ENCODE results near the gene IFITM1. TPM values are rescaled to one million over a fixed set of nuclear protein-coding genes. Genes with fewer than 3 reads are reported as not detected.

IFITM1 gene
- total RNA-seq, 1 experiment from 2014 or later: 216 TPM

Small RNAs within 50 kb of the gene (small RNA-seq; reads per million reads assigned to genes)
- gene AC136475.6: not detected

Other genes starting within 250 kb of the IFITM1 start
- gene SCGB1C1, start 121.0 kb upstream of the IFITM1 start, total RNA-seq (2014; rRNA removed; shearing (Covaris generic); ENCODE audit: low replicate concordance): not detected in 2 replicates
- 16.8 TPM in 2 replicates for gene BET1L, start 106.6 kb upstream of the IFITM1 start, total RNA-seq (2014; rRNA removed; shearing (Covaris generic); ENCODE audit: low replicate concordance)
- gene RIC8A, start 106.3 kb upstream of the IFITM1 start, total RNA-seq (2014; rRNA removed; shearing (Covaris generic); ENCODE audit: low replicate concordance): 56.2 and 86.1 TPM in 2 replicates
- 13.6 and 17.2 TPM in 2 replicates for gene SIRT3, start 77.7 kb upstream of the IFITM1 start, total RNA-seq (2014; rRNA removed; shearing (Covaris generic); ENCODE audit: low replicate concordance)
- 86.7 and 92.7 TPM in 2 replicates for gene PSMD13, start 77.1 kb upstream of the IFITM1 start, total RNA-seq (2014; rRNA removed; shearing (Covaris generic); ENCODE audit: low replicate concordance)
- gene NLRP6, start 35.6 kb upstream of the IFITM1 start, total RNA-seq (2014; rRNA removed; shearing (Covaris generic); ENCODE audit: low replicate concordance): 0.11 TPM in 1 of 2 replicates, not detected in the other
- 17.0 and 24.2 TPM in 2 replicates for gene PGGHG, start 24.9 kb upstream of the IFITM1 start, total RNA-seq (2014; rRNA removed; shearing (Covaris generic); ENCODE audit: low replicate concordance)
- not detected in 2 replicates for gene IFITM5, start 14.5 kb upstream of the IFITM1 start, total RNA-seq (2014; rRNA removed; shearing (Covaris generic); ENCODE audit: low replicate concordance)
- 18.5 and 19.4 TPM in 2 replicates for gene IFITM2, start 6.2 kb upstream of the IFITM1 start, total RNA-seq (2014; rRNA removed; shearing (Covaris generic); ENCODE audit: low replicate concordance)
- gene IFITM3, start 6.8 kb downstream of the IFITM1 start, total RNA-seq (2014; rRNA removed; shearing (Covaris generic); ENCODE audit: low replicate concordance): 1.7 TPM in 1 of 2 replicates, not detected in the other
- gene B4GALNT4, start 55.5 kb downstream of the IFITM1 start, total RNA-seq (2014; rRNA removed; shearing (Covaris generic); ENCODE audit: low replicate concordance): not detected in 2 replicates
- gene PKP3, start 80.2 kb downstream of the IFITM1 start, total RNA-seq (2014; rRNA removed; shearing (Covaris generic); ENCODE audit: low replicate concordance): 0.76 TPM in 1 of 2 replicates, not detected in the other
- 28.9 and 34.6 TPM in 2 replicates for gene SIGIRR, start 101.0 kb downstream of the IFITM1 start, total RNA-seq (2014; rRNA removed; shearing (Covaris generic); ENCODE audit: low replicate concordance)
- 1.4 and 2.2 TPM in 2 replicates for gene ANO9, start 128.0 kb downstream of the IFITM1 start, total RNA-seq (2014; rRNA removed; shearing (Covaris generic); ENCODE audit: low replicate concordance)
- 13.5 and 25.4 TPM in 2 replicates for gene PTDSS2, start 136.2 kb downstream of the IFITM1 start, total RNA-seq (2014; rRNA removed; shearing (Covaris generic); ENCODE audit: low replicate concordance)
- gene RNH1, start 193.2 kb downstream of the IFITM1 start, total RNA-seq (2014; rRNA removed; shearing (Covaris generic); ENCODE audit: low replicate concordance): 59.4 and 107 TPM in 2 replicates
- gene HRAS, start 221.5 kb downstream of the IFITM1 start, total RNA-seq (2014; rRNA removed; shearing (Covaris generic); ENCODE audit: low replicate concordance): 8.5 and 53.1 TPM in 2 replicates
- 0.37 and 4.6 TPM in 2 replicates for gene LRRC56, start 223.5 kb downstream of the IFITM1 start, total RNA-seq (2014; rRNA removed; shearing (Covaris generic); ENCODE audit: low replicate concordance)
- gene LMNTD2, start 246.7 kb downstream of the IFITM1 start, total RNA-seq (2014; rRNA removed; shearing (Covaris generic); ENCODE audit: low replicate concordance): 6.2 and 14.3 TPM in 2 replicates
- gene RASSF7, start 246.9 kb downstream of the IFITM1 start, total RNA-seq (2014; rRNA removed; shearing (Covaris generic); ENCODE audit: low replicate concordance): 13.8 and 29.1 TPM in 2 replicates

Measured in Karpas-422 (cell line).